RKO (cell line): Measurements from ENCODE around the gene DDC.

ENCODE experiments used
- DNase-seq: peaks from one replicate; pipeline ENCODE4 v3.0.0-alpha.2; 2016; ENCODE audit warnings: low spot score

DDC gene

GRCh38 chr7:50564640-50565558 is at the start of gene DDC:
TSS of gene DDC (minus strand) at chr7:50565405. CDS start at chr7:50544085, 21,320 bp downstream.
- DNase-seq = no peak

- no peak for DNase-seq
These were observed 48.3 kb upstream of the DDC start for GRCh38 chr7:50613473-50613872.

GRCh38 chr7:50612704-50613103 is 47.5 kb upstream of the DDC start:
- DNase-seq = no peak

GRCh38 chr7:50610521-50611277 is 45.5 kb upstream of the DDC start:
- peak; percentile 48 for DNase-seq

- no peak for DNase-seq
These were observed 43.1 kb upstream of the DDC start for GRCh38 chr7:50608196-50608906.

- DNase-seq = peak; percentile 30
These were observed 42.4 kb upstream of the DDC start for GRCh38 chr7:50607524-50608125.

- DNase-seq = no peak
These were observed 39.9 kb upstream of the DDC start for GRCh38 chr7:50605059-50605458.

GRCh38 chr7:50603287-50603686 is 38.1 kb upstream of the DDC start:
- DNase-seq = no peak

- DNase-seq = no peak
These were observed 34.2 kb upstream of the DDC start for GRCh38 chr7:50599385-50599784.

- no peak for DNase-seq
These were observed 33.5 kb upstream of the DDC start for GRCh38 chr7:50598460-50599343.

- no peak for DNase-seq
These were observed 31.3 kb upstream of the DDC start for GRCh38 chr7:50596484-50596883.

- peak; percentile 64 for DNase-seq
These were observed 30.4 kb upstream of the DDC start for GRCh38 chr7:50595491-50596102.

GRCh38 chr7:50594734-50595485 is 29.7 kb upstream of the DDC start:
- DNase-seq = no peak

GRCh38 chr7:50594136-50594535 is 28.9 kb upstream of the DDC start:
- DNase-seq = no peak

- no peak for DNase-seq
These were observed 27.7 kb upstream of the DDC start for GRCh38 chr7:50592940-50593339.

- no peak for DNase-seq
These were observed 26.6 kb upstream of the DDC start for GRCh38 chr7:50591480-50592438.

- no peak for DNase-seq
These were observed 25.9 kb upstream of the DDC start for GRCh38 chr7:50591098-50591479.

- no peak for DNase-seq
These were observed 25.3 kb upstream of the DDC start for GRCh38 chr7:50590535-50590934.

- no peak for DNase-seq
These were observed 24.2 kb upstream of the DDC start for GRCh38 chr7:50589364-50589763.
